Adrenal gland (tissue), 12 donors: ENCODE results near the gene KIAA1671. TPM values are rescaled to one million over a fixed set of nuclear protein-coding genes. Genes with fewer than 3 reads are reported as not detected.

ENCODE experiments used
- DNase-seq, 7 donors: peaks; one replicate each; pipeline ENCODE4 v3.0.0-alpha.2; 2019 to 2020
- H3K27ac ChIP-seq, 5 donors: fragments of 200-600 bp; sonication (generic) in 4 of 5; 1 replicate in 3 of 5; 2 replicates in 2 of 5; pipeline versions ENCODE4 v1.5.1 to v1.8.0; 2016 to 2020; ENCODE audit warnings: mild to moderate bottlenecking in 1 of 5
- H3K27me3 ChIP-seq: fragments of 200-600 bp; 2 replicates; pipeline ENCODE4 v1.8.0; 2021
- H3K36me3 ChIP-seq, 2 donors: fragments of 200-600 bp; replicated peaks in 1 of 2; 1 replicate in 1 of 2; 2 replicates in 1 of 2; pipeline versions ENCODE4 v1.5.1 to v1.8.0; 2018 to 2022
- H3K4me1 ChIP-seq, 2 donors: fragments of 200-600 bp; replicated peaks in 1 of 2; 1 replicate in 1 of 2; 2 replicates in 1 of 2; pipeline versions ENCODE4 v1.5.1 to v1.8.0; 2018 to 2021
- H3K4me3 ChIP-seq, 4 donors: fragments of 200-600 bp; sonication (generic) in 3 of 4; one replicate each; pipeline ENCODE4 v1.5.1; 2016 to 2018
- H3K9me3 ChIP-seq, 3 donors: fragments of 200-600 bp; sonication (generic) in 1 of 3; replicated peaks in 1 of 3; 1 replicate in 2 of 3; 2 replicates in 1 of 3; pipeline versions ENCODE4 v1.5.1 to v1.8.0; 2016 to 2021
- POLR2A ChIP-seq, 2 donors: fragments of 450-650 bp; IDR thresholded peaks; one replicate each; pipeline ENCODE4 v1.6.1; 2017; ENCODE audit warnings: antibody characterized with exemption in 2 of 2, mild to moderate bottlenecking in 2 of 2, moderate library complexity in 1 of 2
- WGBS, 4 donors: extraction: QIAGEN DNeasy Blood & Tissue Kit in 2 of 4; methylation state at CpG; one replicate each; pipeline versions ENCODE4 v1.1.5 to v1.1.7; 2013 to 2017; 5-methylcytosine and 5-hydroxymethylcytosine counted together
- intact Hi-C, 2 donors: fragments of 100-400 bp; cut with DNase I; formaldehyde crosslinking; loops; one replicate each; pipeline versions ENCODE4 v1.14.1 to v1.15.0; 2022 to 2023
- polyA plus RNA-seq, 3 donors: library from polyadenylated mRNA; stranded (reverse); fragments of 200-250 nt in 2 of 3; fragments of 350-450 nt in 1 of 3; fragmentation: Illumina TruSeq in 1 of 3; extraction: RNeasy Lipid Tissue Mini Kit (QIAGEN cat#74804) in 1 of 3; gene quantifications; one replicate each; pipeline ENCODE4 v1.2.3, GENCODE V29; 2013 to 2014
- total RNA-seq, 9 donors: library from RNA; depleted of rRNA in 4 of 9; stranded (reverse); fragments of >200 nt in 4 of 9; fragments of 120-200 nt in 1 of 9; fragmentation: NEBNext Ultra II Directional in 1 of 9; extraction: Animal tissue kit (Norgen Biotek cat#: 25700) in 1 of 9; gene quantifications; one replicate each; pipeline versions ENCODE4 v1.1.0 to v1.2.4, GENCODE V29; 2013 to 2023
- TF ChIP-seq, protein P1 (sequence below), 6 experiments: fragments of 450-650 bp in 4 of 6; fragments of 200-600 bp in 2 of 6; sonication (generic) in 1 of 6; IDR thresholded peaks; 1 replicate in 5 of 6; 2 replicates in 1 of 6; pipeline versions ENCODE4 v1.5.1 to v1.8.0; 2016 to 2021; ENCODE audit warnings: antibody characterized with exemption in 6 of 6, mild to moderate bottlenecking in 2 of 6, moderate library complexity in 1 of 6
- donor health status: healthy with polysubstance abuse.
- donor health status: Bipolar disorder and iron deficiency.
- donor health status: DM: yes; HTN: yes; CAD: no.
- donor health status: DM: no; HTN: no; CAD: no.
- donor health status: DM: no; HTN: no; CAD: no.
- donor health status: DM: yes; HTN: yes; CAD: no.

Gene KIAA1671
- total and polyA plus RNA-seq, 12 donors, result 5.3 to 71.0 (median 45.8) TPM

DNA sequence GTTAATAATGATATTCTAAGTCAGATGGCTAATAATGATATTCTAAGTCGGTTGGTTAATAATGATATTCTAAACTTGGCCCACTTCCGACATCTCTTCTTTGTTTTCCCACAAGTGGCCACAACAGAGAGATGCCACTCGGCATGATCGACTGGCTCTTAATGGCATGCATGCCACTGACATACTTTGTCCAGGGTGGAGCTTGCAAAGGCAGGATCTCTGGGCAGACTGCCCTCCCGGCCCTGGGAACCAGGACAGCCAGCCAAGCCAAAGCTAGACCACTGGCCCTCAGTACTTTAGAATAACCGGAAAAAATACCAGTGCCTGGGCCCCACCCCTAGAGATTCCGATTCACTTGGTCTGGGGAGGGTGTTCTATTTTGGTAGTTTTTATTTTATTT is 78.1 kb downstream of the KIAA1671 start:
- TF ChIP-seq POLR2A (IDR thresholded peaks at IDR 0.05), result no peak
- TF ChIP-seq, protein P1, sequence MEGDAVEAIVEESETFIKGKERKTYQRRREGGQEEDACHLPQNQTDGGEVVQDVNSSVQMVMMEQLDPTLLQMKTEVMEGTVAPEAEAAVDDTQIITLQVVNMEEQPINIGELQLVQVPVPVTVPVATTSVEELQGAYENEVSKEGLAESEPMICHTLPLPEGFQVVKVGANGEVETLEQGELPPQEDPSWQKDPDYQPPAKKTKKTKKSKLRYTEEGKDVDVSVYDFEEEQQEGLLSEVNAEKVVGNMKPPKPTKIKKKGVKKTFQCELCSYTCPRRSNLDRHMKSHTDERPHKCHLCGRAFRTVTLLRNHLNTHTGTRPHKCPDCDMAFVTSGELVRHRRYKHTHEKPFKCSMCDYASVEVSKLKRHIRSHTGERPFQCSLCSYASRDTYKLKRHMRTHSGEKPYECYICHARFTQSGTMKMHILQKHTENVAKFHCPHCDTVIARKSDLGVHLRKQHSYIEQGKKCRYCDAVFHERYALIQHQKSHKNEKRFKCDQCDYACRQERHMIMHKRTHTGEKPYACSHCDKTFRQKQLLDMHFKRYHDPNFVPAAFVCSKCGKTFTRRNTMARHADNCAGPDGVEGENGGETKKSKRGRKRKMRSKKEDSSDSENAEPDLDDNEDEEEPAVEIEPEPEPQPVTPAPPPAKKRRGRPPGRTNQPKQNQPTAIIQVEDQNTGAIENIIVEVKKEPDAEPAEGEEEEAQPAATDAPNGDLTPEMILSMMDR (IDR thresholded peaks at IDR 0.05), result no peak
- 22 to 53% (median 43%) methylated on average over 7 of the region's 7 CpGs for WGBS, 4 donors
- Histone ChIP-seq H3K27ac (peak overlapping the region in 2 of 5 donors; percentile 14 to 48), H3K36me3 (no peaks in the 10 kb centered on the region), H3K4me1 (peaks cover 17 to 26% of the 10 kb centered on the region in 2 donors), H3K27me3 (no peaks in the 10 kb centered on the region), H3K4me3 (no peak overlapping the region), H3K9me3 (no peaks in the 10 kb centered on the region)
- intact Hi-C loops, result no loop called here
- peak; percentile 67 to 89 (median 77) for DNase-seq

DNA sequence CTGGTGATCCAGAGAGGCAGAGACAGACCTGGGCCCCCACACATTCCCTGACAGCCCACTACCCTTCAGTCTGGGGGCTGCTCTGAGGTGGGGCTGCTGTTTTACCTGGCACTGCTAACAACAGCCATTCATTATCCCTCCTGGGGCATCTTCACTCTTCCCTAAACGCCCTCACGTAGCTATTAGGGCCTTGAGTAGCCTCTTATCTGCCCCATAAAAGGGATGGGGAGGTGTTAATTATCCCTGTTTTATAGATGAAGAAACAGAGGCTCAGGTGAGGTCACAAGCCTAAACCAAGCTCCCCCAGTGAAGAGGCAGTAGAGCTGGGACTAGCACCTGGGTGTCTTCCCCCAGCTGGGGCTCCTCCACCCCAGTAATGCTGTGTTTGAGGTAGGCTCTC is 79.5 kb downstream of the KIAA1671 start:
- Histone ChIP-seq H3K27me3 (no peaks in the 10 kb centered on the region), H3K4me1 (peaks cover 3 to 12% of the 10 kb centered on the region in 2 donors), H3K9me3 (no peaks in the 10 kb centered on the region), H3K36me3 (no peaks in the 10 kb centered on the region), H3K4me3 (no peak overlapping the region), H3K27ac (peak overlapping the region in 1 of 5 donors; percentile 52)
- intact Hi-C loops, result no loop called here
- no peak for TF ChIP-seq POLR2A (IDR thresholded peaks at IDR 0.05)
- TF ChIP-seq, protein P1 (IDR thresholded peaks at IDR 0.05), result no peak
- no peak for DNase-seq
- WGBS, 4 donors, result 43 to 73% (median 68%) methylated on average over 2 of the region's 2 CpGs

DNA sequence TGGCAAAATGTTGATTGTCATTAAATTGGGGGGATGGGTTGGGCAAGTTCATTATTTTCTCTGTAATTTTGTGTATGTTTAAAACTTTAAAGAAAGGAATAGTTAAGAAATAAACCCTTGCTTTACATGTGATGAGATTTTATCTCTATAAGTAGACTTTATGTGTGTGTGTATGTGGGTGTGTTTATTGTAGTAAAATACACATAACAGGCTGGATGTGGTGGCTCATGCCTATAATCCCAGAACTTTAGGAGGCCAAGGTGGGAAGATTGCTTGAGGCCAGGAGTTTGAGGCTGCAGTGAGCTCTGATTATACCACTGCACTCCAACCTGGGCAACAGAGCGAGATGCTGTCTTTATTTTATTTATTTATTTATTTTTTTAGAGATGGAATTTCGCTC is 83.2 kb downstream of the KIAA1671 start:
- H3K36me3 ChIP-seq, result peaks cover 0 to 14% of the 10 kb centered on the region in 2 donors
- TF ChIP-seq, protein P1 (IDR thresholded peaks at IDR 0.05), result no peak
- no peak for TF ChIP-seq POLR2A (IDR thresholded peaks at IDR 0.05)
- intact Hi-C loops, result no loop called here

DNA sequence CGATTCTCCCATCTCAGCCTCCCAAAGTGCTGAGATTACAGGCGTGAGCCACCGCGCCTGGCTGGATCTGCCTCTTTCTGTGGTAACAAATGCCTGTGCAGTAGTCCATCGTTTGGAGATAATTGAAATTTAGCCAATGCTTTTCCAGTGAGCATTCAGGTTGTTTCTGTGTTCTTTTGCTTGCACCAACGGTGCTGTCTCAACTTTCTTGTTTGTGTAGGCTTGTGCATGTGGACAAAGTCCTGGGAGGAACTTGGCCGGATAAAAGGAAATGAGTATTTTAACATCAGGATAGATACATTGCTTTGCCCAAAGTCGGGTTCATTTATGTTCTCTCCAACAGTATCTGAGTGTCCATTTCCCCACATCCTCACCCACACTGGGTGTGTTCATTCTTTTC is 85.7 kb downstream of the KIAA1671 start:
- intact Hi-C loops, result no loop called here
- Histone ChIP-seq H3K4me1 (peaks cover 0 to 3% of the 10 kb centered on the region in 2 donors), H3K9me3 (no peaks in the 10 kb centered on the region), H3K4me3 (no peak overlapping the region), H3K27ac (no peak overlapping the region), H3K27me3 (no peaks in the 10 kb centered on the region), H3K36me3 (peaks cover 0 to 14% of the 10 kb centered on the region in 2 donors)
- no peak for TF ChIP-seq POLR2A (IDR thresholded peaks at IDR 0.05)
- TF ChIP-seq, protein P1 (IDR thresholded peaks at IDR 0.05), result no peak
- 92 to 96% (median 93%) methylated on average over 8 of the region's 8 CpGs for WGBS, 4 donors
- DNase-seq, result no peak

More for the DNA sequence above, 83.2 kb downstream of the KIAA1671 start:
- Histone ChIP-seq H3K4me1 (peaks cover 0 to 1% of the 10 kb centered on the region in 2 donors), H3K27ac (no peak overlapping the region), H3K9me3 (no peaks in the 10 kb centered on the region), H3K4me3 (no peak overlapping the region), H3K27me3 (no peaks in the 10 kb centered on the region)
- 92 to 97% (median 93%) methylated on average over 2 of the region's 2 CpGs for WGBS, 4 donors
- no peak for DNase-seq
